ENCODE data around the gene CACNA1G.

DNA sequence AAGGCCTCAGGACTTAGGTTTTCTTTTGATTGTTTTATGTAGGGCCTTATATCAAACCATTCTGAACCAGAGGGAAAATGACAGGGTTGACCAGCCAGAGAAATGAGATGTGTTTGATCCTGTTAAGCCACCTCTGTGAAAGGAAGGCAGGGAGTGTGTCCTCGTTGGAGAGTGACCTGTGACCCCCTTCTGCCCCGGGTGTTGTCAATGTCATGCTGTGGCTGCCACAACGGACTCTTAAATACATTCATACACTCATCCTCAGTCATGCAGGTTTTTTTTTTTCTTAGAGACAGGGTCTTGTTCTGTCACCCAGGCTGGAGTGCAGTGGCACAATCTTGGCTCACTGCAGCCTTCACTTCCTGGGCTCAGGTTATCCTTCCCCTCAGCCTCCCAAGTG, 46.1 kb upstream of the CACNA1G start:
- TF ChIP-seq, protein P1, sequence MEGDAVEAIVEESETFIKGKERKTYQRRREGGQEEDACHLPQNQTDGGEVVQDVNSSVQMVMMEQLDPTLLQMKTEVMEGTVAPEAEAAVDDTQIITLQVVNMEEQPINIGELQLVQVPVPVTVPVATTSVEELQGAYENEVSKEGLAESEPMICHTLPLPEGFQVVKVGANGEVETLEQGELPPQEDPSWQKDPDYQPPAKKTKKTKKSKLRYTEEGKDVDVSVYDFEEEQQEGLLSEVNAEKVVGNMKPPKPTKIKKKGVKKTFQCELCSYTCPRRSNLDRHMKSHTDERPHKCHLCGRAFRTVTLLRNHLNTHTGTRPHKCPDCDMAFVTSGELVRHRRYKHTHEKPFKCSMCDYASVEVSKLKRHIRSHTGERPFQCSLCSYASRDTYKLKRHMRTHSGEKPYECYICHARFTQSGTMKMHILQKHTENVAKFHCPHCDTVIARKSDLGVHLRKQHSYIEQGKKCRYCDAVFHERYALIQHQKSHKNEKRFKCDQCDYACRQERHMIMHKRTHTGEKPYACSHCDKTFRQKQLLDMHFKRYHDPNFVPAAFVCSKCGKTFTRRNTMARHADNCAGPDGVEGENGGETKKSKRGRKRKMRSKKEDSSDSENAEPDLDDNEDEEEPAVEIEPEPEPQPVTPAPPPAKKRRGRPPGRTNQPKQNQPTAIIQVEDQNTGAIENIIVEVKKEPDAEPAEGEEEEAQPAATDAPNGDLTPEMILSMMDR (IDR thresholded peaks at IDR 0.05), result no peak
- TF ChIP-seq POLR2A (IDR thresholded peaks at IDR 0.05), result no peak

Measured in esophagus squamous epithelium (tissue), 4 donors.